ENCODE results near the gene ANKRD11. TPM values are rescaled to one million over a fixed set of nuclear protein-coding genes. Genes with fewer than 3 reads are reported as not detected.

The ANKRD11 gene
- 149 TPM for polyA plus RNA-seq (2013, experiment 1 of 2; ENCODE audit: insufficient read length)
- polyA plus RNA-seq (2013, experiment 2 of 2; ENCODE audit: insufficient read length) = 77.7 TPM

GRCh38 chr16:89490439-89491237, at the start of gene ANKRD11:
Gene ANKRD11, minus strand, starts transcription at chr16:89490561. Its CDS starts 173,542 bp downstream, at chr16:89317019.
- peak; percentile 100 for DNase-seq

- no peak for DNase-seq
Observed at GRCh38 chr16:89538286-89538685, 47.9 kb upstream of the ANKRD11 start.

GRCh38 chr16:89537549-89537925, 47.2 kb upstream of the ANKRD11 start:
- no peak for DNase-seq

GRCh38 chr16:89536886-89537548, 46.7 kb upstream of the ANKRD11 start:
- DNase-seq = no peak

- no peak for DNase-seq
Observed at GRCh38 chr16:89536371-89536770, 46.0 kb upstream of the ANKRD11 start.

GRCh38 chr16:89534252-89534756, 43.9 kb upstream of the ANKRD11 start:
- DNase-seq = no peak

GRCh38 chr16:89531821-89532526, 41.6 kb upstream of the ANKRD11 start:
- no peak for DNase-seq

- DNase-seq = no peak
Observed at GRCh38 chr16:89530401-89531381, 40.3 kb upstream of the ANKRD11 start.

GRCh38 chr16:89529097-89529496, 38.7 kb upstream of the ANKRD11 start:
- no peak for DNase-seq

GRCh38 chr16:89525146-89525913, 35.0 kb upstream of the ANKRD11 start:
- no peak for DNase-seq

- no peak for DNase-seq
Observed at GRCh38 chr16:89523680-89524344, 33.5 kb upstream of the ANKRD11 start.

- DNase-seq = no peak
Observed at GRCh38 chr16:89522287-89522686, 31.9 kb upstream of the ANKRD11 start.

- DNase-seq = no peak
Observed at GRCh38 chr16:89519881-89520280, 29.5 kb upstream of the ANKRD11 start.

GRCh38 chr16:89517128-89517527, 26.8 kb upstream of the ANKRD11 start:
- DNase-seq = no peak

GRCh38 chr16:89512453-89512852, 22.1 kb upstream of the ANKRD11 start:
- no peak for DNase-seq

GRCh38 chr16:89511374-89511773, 21.0 kb upstream of the ANKRD11 start:
- DNase-seq = no peak

- no peak for DNase-seq
Observed at GRCh38 chr16:89510526-89510925, 20.2 kb upstream of the ANKRD11 start.

- peak; percentile 82 for DNase-seq
Observed at GRCh38 chr16:89507834-89508590, 17.7 kb upstream of the ANKRD11 start, which contains the start of gene SPG7. Gene SPG7, plus strand, starts transcription at chr16:89508403. Its CDS starts 15 bp downstream, at chr16:89508418.

GRCh38 chr16:89507214-89507833, 17.0 kb upstream of the ANKRD11 start:
- DNase-seq = no peak
